HEK293T (cell line): ENCODE data around the gene COL23A1.

ENCODE experiments used
- ARNT ChIP-seq: fragments of 450-650 bp; IDR thresholded peaks from 2 replicates; pipeline ENCODE4 v1.6.1; 2017; ENCODE audit warnings: mild to moderate bottlenecking
- BHLHE40 ChIP-seq: fragments of 450-650 bp; IDR thresholded peaks from 2 replicates; pipeline ENCODE4 v1.6.1; 2016; ENCODE audit warnings: mild to moderate bottlenecking, moderate library complexity, borderline replicate concordance
- ELF4 ChIP-seq: fragments of 450-650 bp; IDR thresholded peaks from 2 replicates; pipeline ENCODE4 v1.6.1; 2017; ENCODE audit warnings: antibody characterized with exemption
- FOXA1 ChIP-seq: fragments of 450-650 bp; IDR thresholded peaks from 2 replicates; pipeline ENCODE4 v1.6.1; 2016; ENCODE audit warnings: mild to moderate bottlenecking
- HDGF ChIP-seq: fragments of 450-650 bp; IDR thresholded peaks from 2 replicates; pipeline ENCODE4 v1.6.1; 2017; ENCODE audit warnings: antibody characterized with exemption, borderline replicate concordance
- LEF1 ChIP-seq: fragments of 450-650 bp; IDR thresholded peaks from 2 replicates; pipeline ENCODE4 v1.6.1; 2017; ENCODE audit warnings: mild to moderate bottlenecking, borderline replicate concordance
- NFRKB ChIP-seq: fragments of 450-650 bp; IDR thresholded peaks from 2 replicates; pipeline ENCODE4 v1.6.1; 2016; ENCODE audit warnings: mild to moderate bottlenecking, moderate library complexity
- SP1 ChIP-seq: fragments of 450-650 bp; IDR thresholded peaks from 2 replicates; pipeline ENCODE4 v1.6.1; 2017
- ZNF384 ChIP-seq: fragments of 450-650 bp; IDR thresholded peaks from 2 replicates; pipeline ENCODE4 v1.6.1; 2016

GRCh38 chr5:178189433-178189832, 400.8 kb downstream of the COL23A1 start:
- TF ChIP-seq SP1: no peak
- no peak for TF ChIP-seq ELF4
- TF ChIP-seq ARNT: no peak
- no peak for TF ChIP-seq BHLHE40
- TF ChIP-seq LEF1: no peak
- no peak for TF ChIP-seq HDGF
- TF ChIP-seq NFRKB: no peak
- TF ChIP-seq ZNF384: no peak
- TF ChIP-seq FOXA1: no peak
